T-cell (primary cell): ENCODE results near the gene ZNF106. TPM values are rescaled to one million over a fixed set of nuclear protein-coding genes. Genes with fewer than 3 reads are reported as not detected.

ENCODE experiments used
- ATAC-seq, 4 experiments: fragments of 200-7000 bp in 3 of 4; fragments of 150-1000 bp in 1 of 4; cut with Tn5 transposase; replicated peaks in 1 of 4; 1 replicate in 3 of 4; 2 replicates in 1 of 4; pipeline ENCODE4 v1.10.0; 2021; ENCODE audit warnings: moderate library complexity in 3 of 4, mild to moderate bottlenecking in 2 of 4, moderate number of reproducible peaks in 1 of 4
- CTCF ChIA-PET, 2 donors: fragments of 300-600 bp; sonication (Branson Sonifier 250); formaldehyde crosslinking; loops; one replicate each; lab custom pipeline; 2022; ENCODE audit warnings: antibody characterized with exemption in 2 of 2; lab: Charles Lee
- POLR2A ChIA-PET, 2 donors: fragments of 300-600 bp; sonication (Branson Sonifier 250); formaldehyde crosslinking; loops; one replicate each; lab custom pipeline; 2022; ENCODE audit warnings: antibody characterized with exemption in 2 of 2; lab: Charles Lee
- DNase-seq, 35 experiments: peaks; one replicate each; pipeline versions ENCODE4 v3.0.0 to v3.0.0-alpha.2; 2013 to 2023
- H3K27ac ChIP-seq: one replicate; pipeline ENCODE4 v1.5.1; 2013; ENCODE audit warnings: low read length
- H3K27me3 ChIP-seq, 2 experiments: replicated peaks in 1 of 2; 1 replicate in 1 of 2; 2 replicates in 1 of 2; pipeline versions ENCODE4 v1.6.1 to v1.7.0; 2013; ENCODE audit warnings: low read length in 1 of 2, mixed read lengths in 1 of 2; ENCODE audit not compliant: control insufficient read depth in 2 of 2, insufficient read depth in 2 of 2; ENCODE audit errors: extremely low read depth in 1 of 2
- H3K36me3 ChIP-seq, 2 donors: 1 replicate in 1 of 2; 2 replicates in 1 of 2; pipeline versions ENCODE4 v1.6.1 to v1.7.0; 2013; ENCODE audit warnings: low read length in 1 of 2; ENCODE audit not compliant: control insufficient read depth in 2 of 2, insufficient read depth in 1 of 2; ENCODE audit errors: extremely low read depth in 1 of 2
- H3K4me1 ChIP-seq, 2 experiments: 1 replicate in 1 of 2; 2 replicates in 1 of 2; pipeline versions ENCODE4 v1.6.1 to v1.7.0; 2013; ENCODE audit warnings: low read length in 2 of 2, mixed read lengths in 1 of 2; ENCODE audit not compliant: insufficient read depth in 2 of 2, control insufficient read depth in 1 of 2; ENCODE audit errors: extremely low read depth in 1 of 2
- H3K4me3 ChIP-seq, 2 donors: 1 replicate in 1 of 2; 2 replicates in 1 of 2; pipeline versions ENCODE4 v1.5.1 to v1.7.0; 2013; ENCODE audit warnings: mild to moderate bottlenecking in 2 of 2, low read length in 1 of 2, moderate library complexity in 1 of 2; ENCODE audit not compliant: control insufficient read depth in 1 of 2; ENCODE audit errors: extremely low read depth in 1 of 2
- H3K9me3 ChIP-seq: 2 replicates; pipeline ENCODE4 v1.7.0; 2013
- H3K27ac Mint-ChIP-seq, 2 donors: one replicate each; pipeline ENCODE4 v1.8.0; 2020 to 2021; ENCODE audit warnings: mild to moderate bottlenecking in 2 of 2, mixed read lengths in 2 of 2
- H3K27me3 Mint-ChIP-seq, 2 donors: one replicate each; pipeline ENCODE4 v1.8.0; 2021 to 2022; ENCODE audit warnings: mixed read lengths in 2 of 2
- H3K36me3 Mint-ChIP-seq: one replicate; pipeline ENCODE4 v1.8.0; 2021; ENCODE audit warnings: mixed read lengths
- H3K4me1 Mint-ChIP-seq, 3 donors: one replicate each; pipeline ENCODE4 v1.8.0; 2020 to 2022; ENCODE audit warnings: mixed read lengths in 3 of 3, mild to moderate bottlenecking in 1 of 3
- H3K4me3 Mint-ChIP-seq, 3 donors: one replicate each; pipeline ENCODE4 v1.8.0; 2020 to 2022; ENCODE audit warnings: mild to moderate bottlenecking in 3 of 3, mixed read lengths in 3 of 3, moderate library complexity in 3 of 3
- H3K9me3 Mint-ChIP-seq, 3 donors: one replicate each; pipeline ENCODE4 v1.8.0; 2020 to 2022; ENCODE audit warnings: mixed read lengths in 3 of 3
- WGBS: methylation state at CpG from one replicate; pipeline ENCODE4 v1.1.5; 2013; ENCODE audit warnings: missing lambda C conversion rate; ENCODE audit not compliant: insufficient coverage; 5-methylcytosine and 5-hydroxymethylcytosine counted together
- total RNA-seq, 35 experiments: library from RNA in 6 of 35; stranded (reverse) in 6 of 35; fragments of 120-200 nt in 1 of 35; gene quantifications; one replicate each; pipeline versions ENCODE4 v1.2.1 to v1.2.4 and lab custom pipeline; 2013 to 2026

The ZNF106 gene
- total RNA-seq, 5 donors from 2014 or later (not counting 1 experiment from before 2014, with no cell fraction given) = 33.1 to 41.1 (median 36.7) TPM

- 66% methylated on average over 4 of the region's 4 CpGs for WGBS
- ChIA-PET POLR2A (no interaction called here), CTCF (no interaction called here)
- H3K4me1 Mint-ChIP-seq = no peaks in the 10 kb centered on the region
- DNase-seq (no peak), ATAC-seq (no peak)
- no peaks in the 10 kb centered on the region for H3K36me3 ChIP-seq
- H3K4me3 ChIP-seq = no peak overlapping the region
- no peaks in the 10 kb centered on the region for H3K27me3 ChIP-seq
- peaks cover 30% of the 10 kb centered on the region for H3K36me3 Mint-ChIP-seq
- H3K27ac ChIP-seq = no peak overlapping the region
- no peaks in the 10 kb centered on the region for H3K9me3 Mint-ChIP-seq
- no peak overlapping the region for H3K4me3 Mint-ChIP-seq
- no peak overlapping the region for H3K27ac Mint-ChIP-seq
- H3K27me3 Mint-ChIP-seq = no peaks in the 10 kb centered on the region
- H3K4me1 ChIP-seq = no peaks in the 10 kb centered on the region
- H3K9me3 ChIP-seq = no peaks in the 10 kb centered on the region
Observed at GRCh38 chr15:42384597-42384996, 106.3 kb downstream of the ZNF106 start.

GRCh38 chr15:42378011-42378410 is 112.9 kb downstream of the ZNF106 start:
- 90% methylated on average over 2 of the region's 8 CpGs for WGBS

GRCh38 chr15:42375941-42376340 is 115.0 kb downstream of the ZNF106 start:
- no CpG with 5 or more reads among the region's 4 CpGs for WGBS
- ATAC-seq = no peak

More at GRCh38 chr15:42378011-42378410, 112.9 kb downstream of the ZNF106 start:
- no peaks in the 10 kb centered on the region for H3K36me3 ChIP-seq
- DNase-seq (no peak), ATAC-seq (no peak)
- no peak overlapping the region for H3K27ac ChIP-seq
- no peaks in the 10 kb centered on the region for H3K4me1 Mint-ChIP-seq
- ChIA-PET CTCF (no interaction called here), POLR2A (no interaction called here)
- H3K4me3 ChIP-seq = no peak overlapping the region
- no peaks in the 10 kb centered on the region for H3K27me3 Mint-ChIP-seq
- H3K9me3 Mint-ChIP-seq = peaks cover 7 to 15% (median 7%) of the 10 kb centered on the region in 3 donors
- H3K9me3 ChIP-seq = no peaks in the 10 kb centered on the region
- no peak overlapping the region for H3K4me3 Mint-ChIP-seq
- no peaks in the 10 kb centered on the region for H3K4me1 ChIP-seq
- peaks cover 21% of the 10 kb centered on the region for H3K36me3 Mint-ChIP-seq
- H3K27me3 ChIP-seq = no peaks in the 10 kb centered on the region
- no peak overlapping the region for H3K27ac Mint-ChIP-seq

GRCh38 chr15:42375252-42375651 is 115.7 kb downstream of the ZNF106 start:
- Mint-ChIP-seq H3K27ac (no peak overlapping the region), H3K27me3 (no peaks in the 10 kb centered on the region), H3K36me3 (peaks cover 19% of the 10 kb centered on the region), H3K4me1 (no peaks in the 10 kb centered on the region), H3K4me3 (no peak overlapping the region), H3K9me3 (peaks cover 7 to 15% (median 7%) of the 10 kb centered on the region in 3 donors)
- H3K4me1 ChIP-seq = no peaks in the 10 kb centered on the region
- no peak for DNase-seq
- no peak for ATAC-seq
- no peaks in the 10 kb centered on the region for H3K9me3 ChIP-seq
- H3K36me3 ChIP-seq = no peaks in the 10 kb centered on the region
- no peaks in the 10 kb centered on the region for H3K27me3 ChIP-seq
- no peak overlapping the region for H3K4me3 ChIP-seq
- 97% methylated on average over 5 of the region's 5 CpGs for WGBS
- ChIA-PET CTCF (interaction anchor here in 1 of 2 donors (0.7 kb wide), 1 partner anchor 116 kb away, joined by 3 read pairs; no protein-coding TSS in a partner anchor), POLR2A (no interaction called here)
- no peak overlapping the region for H3K27ac ChIP-seq

More at GRCh38 chr15:42375941-42376340, 115.0 kb downstream of the ZNF106 start:
- DNase-seq = no peak
- Histone ChIP-seq H3K36me3 (no peaks in the 10 kb centered on the region), H3K27ac (no peak overlapping the region), H3K9me3 (no peaks in the 10 kb centered on the region), H3K27me3 (no peaks in the 10 kb centered on the region), H3K4me1 (no peaks in the 10 kb centered on the region), H3K4me3 (no peak overlapping the region)
- Mint-ChIP-seq H3K9me3 (peaks cover 7 to 15% (median 7%) of the 10 kb centered on the region in 3 donors), H3K36me3 (peaks cover 19% of the 10 kb centered on the region), H3K27me3 (no peaks in the 10 kb centered on the region), H3K4me1 (no peaks in the 10 kb centered on the region), H3K4me3 (no peak overlapping the region), H3K27ac (no peak overlapping the region)
- POLR2A ChIA-PET = interaction anchor here in 1 of 2 donors (0.6 kb wide), 1 partner anchor 494 kb away, joined by 3 read pairs; no protein-coding TSS in a partner anchor
- CTCF ChIA-PET = no interaction called here

GRCh38 chr15:42374810-42375209 is 116.1 kb downstream of the ZNF106 start:
- ATAC-seq = no peak

GRCh38 chr15:42373936-42374335 is 117.0 kb downstream of the ZNF106 start:
- Mint-ChIP-seq H3K27ac (no peak overlapping the region), H3K4me1 (no peaks in the 10 kb centered on the region), H3K27me3 (no peaks in the 10 kb centered on the region), H3K9me3 (peaks cover 7 to 15% (median 7%) of the 10 kb centered on the region in 3 donors), H3K36me3 (peaks cover 14% of the 10 kb centered on the region), H3K4me3 (no peak overlapping the region)
- ChIA-PET CTCF (no interaction called here), POLR2A (no interaction called here)
- no peaks in the 10 kb centered on the region for H3K4me1 ChIP-seq
- no peak for ATAC-seq
- no peak for DNase-seq
- WGBS = 91% methylated on average over 2 of the region's 4 CpGs
- no peak overlapping the region for H3K4me3 ChIP-seq
- H3K27ac ChIP-seq = no peak overlapping the region
- H3K36me3 ChIP-seq = no peaks in the 10 kb centered on the region
- H3K9me3 ChIP-seq = no peaks in the 10 kb centered on the region
- H3K27me3 ChIP-seq = no peaks in the 10 kb centered on the region

More at GRCh38 chr15:42374810-42375209, 116.1 kb downstream of the ZNF106 start:
- no peak for DNase-seq
- H3K36me3 ChIP-seq = no peaks in the 10 kb centered on the region
- no CpG with 5 or more reads among the region's 1 CpG for WGBS
- no peaks in the 10 kb centered on the region for H3K4me1 ChIP-seq
- no peak overlapping the region for H3K4me3 ChIP-seq
- Mint-ChIP-seq H3K27me3 (no peaks in the 10 kb centered on the region), H3K27ac (no peak overlapping the region), H3K9me3 (peaks cover 7 to 15% (median 7%) of the 10 kb centered on the region in 3 donors), H3K4me1 (no peaks in the 10 kb centered on the region), H3K4me3 (no peak overlapping the region), H3K36me3 (peaks cover 19% of the 10 kb centered on the region)
- H3K27ac ChIP-seq = no peak overlapping the region
- ChIA-PET CTCF (interaction anchor here in 1 of 2 donors (0.7 kb wide), 1 partner anchor 116 kb away, joined by 3 read pairs; no protein-coding TSS in a partner anchor), POLR2A (no interaction called here)
- H3K27me3 ChIP-seq = no peaks in the 10 kb centered on the region
- H3K9me3 ChIP-seq = no peaks in the 10 kb centered on the region
